GF-D8 (cell line): ENCODE results near the gene MINDY4.

ENCODE experiments used
- DNase-seq: peaks from one replicate; lab custom pipeline; 2025; lab: John Stamatoyannopoulos, UW

MINDY4 gene

DNA sequence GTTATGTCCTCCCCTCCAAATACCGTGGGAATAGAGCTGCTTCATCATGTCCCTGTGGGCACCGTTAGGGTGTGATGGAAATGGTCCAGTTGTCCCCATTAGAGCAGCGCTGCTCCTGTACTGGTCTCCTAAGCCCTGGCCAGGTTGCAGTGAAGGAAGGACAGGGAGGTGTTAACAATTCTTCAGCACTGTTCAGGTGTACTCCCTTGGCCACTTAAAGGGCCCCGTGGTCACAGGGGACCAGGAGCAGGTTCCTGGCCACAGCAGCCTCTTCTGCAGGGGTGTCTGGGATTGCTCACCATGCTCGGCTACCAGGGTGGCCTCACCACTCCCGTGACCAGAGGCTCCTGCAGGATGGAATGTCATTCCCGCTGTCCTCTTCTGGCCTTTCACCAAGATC lies 65.8 kb downstream of the MINDY4 start:
- no peak for DNase-seq

DNA sequence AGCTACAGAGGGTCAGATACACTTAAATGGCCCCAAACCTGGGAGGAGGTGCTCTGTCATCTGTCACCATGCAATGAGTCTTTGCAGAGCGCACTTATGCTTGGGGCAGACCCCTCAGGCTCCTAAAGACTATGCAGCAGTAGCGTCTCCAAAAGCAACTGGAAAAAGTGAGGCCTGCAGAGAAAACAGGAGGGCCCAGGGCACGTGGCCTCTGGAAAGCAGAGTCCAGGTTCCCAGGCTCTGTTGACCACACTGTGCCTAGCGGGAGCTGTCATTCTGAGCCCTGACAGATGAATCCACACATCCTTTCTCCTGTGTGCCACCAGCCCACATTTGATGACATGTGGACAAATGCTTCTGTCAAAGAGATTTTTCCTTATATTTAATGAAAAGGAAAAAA lies 66.4 kb downstream of the MINDY4 start:
- no peak for DNase-seq

DNA sequence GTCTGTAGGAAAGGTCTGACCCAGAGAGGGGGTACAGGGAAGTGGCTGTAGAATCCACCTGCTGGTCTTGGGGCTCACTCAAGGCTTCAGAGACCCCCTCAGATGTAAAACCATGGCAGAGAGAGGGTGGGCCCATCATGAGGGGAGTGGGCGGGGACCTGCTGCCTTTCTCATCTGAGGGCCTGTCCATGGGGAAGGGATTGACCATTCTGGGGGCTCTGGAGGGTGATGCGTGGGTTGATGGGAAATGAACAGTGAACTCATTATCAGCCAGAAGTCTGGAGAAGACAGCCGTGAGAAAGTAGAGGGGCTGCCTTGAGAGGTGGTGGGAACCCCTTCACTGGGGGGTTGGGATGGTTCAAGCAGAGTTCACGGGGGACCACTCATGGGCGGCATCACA lies 66.8 kb downstream of the MINDY4 start:
- DNase-seq = no peak

DNA sequence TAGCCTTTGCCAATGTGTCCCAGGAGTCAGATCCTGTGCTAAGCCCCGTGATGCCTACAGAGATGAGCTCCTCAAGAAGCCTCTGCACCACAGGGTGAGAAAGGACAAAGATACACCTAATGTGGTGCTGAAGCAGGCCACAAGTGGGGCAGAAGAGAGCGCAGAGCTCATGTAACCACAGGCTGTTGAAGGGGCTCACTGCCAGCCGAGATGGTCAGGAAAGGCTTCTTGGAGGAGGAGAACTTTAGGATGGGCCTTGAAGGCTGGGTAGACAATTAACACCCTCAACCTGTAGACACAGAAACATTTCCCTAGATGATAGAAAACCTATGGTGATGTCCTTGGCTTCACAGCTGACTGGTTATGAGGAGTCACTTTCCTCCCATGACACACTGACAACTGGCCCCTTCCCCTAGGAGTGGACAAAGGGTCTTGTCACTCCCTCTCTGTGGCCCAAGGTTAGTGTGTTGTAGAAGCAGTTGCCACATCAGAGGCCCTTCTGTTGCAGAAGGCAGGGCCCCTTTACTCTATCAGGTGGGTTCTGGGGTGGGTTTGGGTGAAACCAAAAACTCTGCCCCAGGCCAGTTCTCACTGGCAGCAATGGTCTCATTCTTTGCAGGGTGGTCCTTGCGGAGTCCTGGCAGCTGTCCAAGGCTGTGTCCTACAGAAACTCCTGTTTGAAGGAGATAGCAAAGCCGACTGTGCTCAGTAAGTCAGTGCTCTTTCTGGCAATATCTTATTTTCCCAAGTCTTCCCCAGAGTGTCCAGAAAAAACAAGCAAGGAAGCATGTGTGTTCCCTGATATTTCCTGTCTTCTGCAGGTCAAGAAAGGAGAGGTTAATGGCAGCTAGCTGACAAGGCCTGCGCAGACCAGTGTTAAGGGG lies 69.2 kb downstream of the MINDY4 start:
- no peak for DNase-seq

DNA sequence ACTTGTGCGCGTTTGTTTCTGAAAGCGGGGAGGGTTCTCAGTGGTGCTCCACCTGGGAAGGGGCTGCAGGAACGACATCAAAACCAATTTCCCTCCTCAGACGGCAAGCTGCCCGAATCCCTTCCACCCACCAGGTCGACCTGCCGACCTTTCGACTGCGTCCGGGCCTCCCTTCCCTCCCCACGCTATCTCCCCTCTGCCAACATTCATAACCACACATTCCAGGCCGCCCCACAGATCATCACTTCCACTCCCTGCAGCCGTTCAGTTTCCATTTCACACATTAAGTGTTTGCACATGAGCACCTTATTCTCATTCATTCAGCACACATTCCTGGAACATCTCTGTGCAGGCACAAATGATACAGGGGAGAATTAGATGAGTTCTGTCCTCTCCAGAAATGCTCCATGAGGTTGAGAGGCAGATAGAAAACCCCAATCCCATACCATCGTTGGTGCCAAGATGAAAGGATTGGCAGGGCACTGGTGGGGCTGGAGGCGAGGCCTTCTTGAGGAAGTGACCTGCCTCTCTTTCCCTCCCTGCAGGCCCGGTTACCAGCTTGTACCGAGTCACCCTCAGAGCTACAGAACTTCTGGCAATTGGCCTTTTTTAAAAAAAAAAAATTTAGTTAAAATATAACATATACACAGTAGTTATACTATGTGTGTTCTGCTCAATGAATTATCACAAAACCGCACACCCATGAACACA lies 70.0 kb downstream of the MINDY4 start:
- no peak for DNase-seq

DNA sequence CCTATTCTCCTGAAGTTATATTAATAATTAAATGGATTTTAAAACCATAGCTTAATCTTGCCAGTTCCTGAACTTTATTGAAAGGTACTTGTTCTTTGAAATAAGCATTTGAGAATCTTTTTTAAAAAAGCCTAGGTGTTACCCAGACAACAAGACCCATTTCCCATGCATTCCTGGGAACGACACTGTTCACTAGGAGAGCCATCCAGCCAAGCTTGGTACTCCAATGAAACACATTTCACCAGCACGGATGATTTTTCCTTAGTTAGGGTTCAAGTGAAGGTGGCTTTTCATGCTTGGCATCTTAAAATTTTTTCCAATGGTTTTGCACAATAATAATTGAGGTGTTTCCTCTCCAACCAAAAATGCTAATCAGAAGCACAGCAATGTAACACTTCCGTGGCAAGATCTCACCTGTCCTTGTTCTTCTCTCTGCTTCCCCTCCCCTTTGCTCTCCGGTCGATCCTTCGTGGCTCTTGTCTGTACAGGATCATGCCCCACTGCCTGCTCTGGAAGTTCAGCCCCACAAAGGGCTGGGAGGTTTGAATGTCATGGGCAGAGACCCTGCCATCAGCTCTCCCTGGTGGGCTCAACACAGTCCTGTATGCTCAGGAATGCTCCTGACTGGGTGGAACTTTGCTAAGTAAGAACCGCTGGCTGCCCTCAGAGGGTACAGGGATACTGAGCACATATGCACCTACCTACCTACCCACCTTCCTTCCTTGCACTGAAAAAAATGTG lies 70.8 kb downstream of the MINDY4 start:
- DNase-seq = no peak

DNA sequence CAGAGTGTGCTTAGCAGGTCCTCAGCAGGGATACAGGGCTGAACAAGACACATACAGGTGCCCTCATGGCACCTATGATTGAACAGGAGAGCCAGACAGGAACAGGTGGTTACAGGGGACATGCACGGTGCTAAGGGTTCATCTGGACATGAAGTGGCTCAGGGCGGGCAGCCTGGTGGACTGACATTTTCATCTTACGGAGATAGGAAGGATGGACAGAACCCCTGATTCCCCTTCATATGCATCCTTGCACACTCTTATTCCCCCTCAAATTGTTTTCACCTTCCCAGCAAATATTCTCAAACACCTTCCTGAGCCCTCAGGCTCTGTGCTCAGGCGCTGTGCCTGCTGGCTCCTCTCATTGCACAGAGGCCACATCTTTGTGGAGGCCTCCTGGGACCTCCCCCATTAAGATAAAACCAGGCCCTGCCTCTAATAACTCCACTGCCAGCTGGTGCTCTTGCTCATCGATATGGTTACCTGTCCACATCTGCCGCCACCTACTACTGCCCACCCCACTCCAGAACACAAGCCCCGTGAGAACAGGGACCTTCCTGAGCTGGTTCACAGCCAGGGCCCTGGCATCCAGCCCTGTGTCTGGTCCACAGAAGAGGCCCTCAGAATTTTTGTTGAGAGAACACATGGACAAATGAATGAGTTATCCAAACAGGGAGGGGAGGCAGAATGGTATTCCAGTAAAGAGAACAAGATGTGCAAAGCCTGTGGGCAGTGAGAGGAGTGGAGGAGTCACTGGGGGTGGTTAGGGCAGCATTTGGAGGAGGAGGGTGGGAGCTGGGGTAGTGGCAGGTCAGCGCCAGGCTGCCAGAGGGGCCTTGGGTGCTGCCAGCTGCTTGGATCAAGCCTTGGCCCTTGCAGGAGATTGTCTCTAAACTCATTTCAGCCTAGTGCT lies 71.6 kb downstream of the MINDY4 start:
- no peak for DNase-seq

DNA sequence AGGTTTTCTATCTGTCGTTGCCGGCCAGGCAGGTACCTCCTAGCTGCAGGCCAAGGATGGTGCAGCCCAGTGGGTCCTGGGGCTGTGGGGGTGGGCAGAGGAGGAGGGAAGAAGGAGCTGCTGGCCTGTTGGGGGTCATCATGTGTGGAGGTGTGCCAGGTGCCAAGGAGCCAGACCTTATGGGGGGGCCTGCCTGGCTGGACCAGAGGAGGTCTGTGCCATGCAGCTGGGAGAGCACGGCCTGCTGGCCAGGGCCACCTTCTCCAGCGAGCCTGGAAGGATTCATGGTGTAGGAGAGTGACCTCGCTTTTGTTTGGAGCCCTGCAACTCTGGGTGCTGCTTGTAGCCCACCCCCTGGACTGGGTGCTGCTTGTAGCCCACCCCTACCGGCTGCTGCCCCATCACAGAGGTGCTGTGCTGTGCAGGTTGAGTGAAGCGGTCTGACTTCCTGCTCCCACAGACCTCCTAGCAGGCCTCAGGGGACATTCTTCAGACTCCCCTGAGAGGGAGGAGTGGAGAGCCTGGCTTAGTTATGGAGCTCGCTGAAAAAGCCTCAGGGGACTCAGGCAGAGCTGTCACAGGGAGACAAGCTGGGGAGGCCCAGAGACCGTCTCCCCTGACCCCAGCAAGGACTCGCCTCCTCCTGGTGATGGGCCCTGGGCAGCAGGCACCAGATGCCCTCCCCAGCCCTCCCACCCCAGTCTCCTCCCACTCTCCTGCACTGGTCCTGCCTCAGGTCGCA lies 72.7 kb downstream of the MINDY4 start:
- DNase-seq = no peak

DNA sequence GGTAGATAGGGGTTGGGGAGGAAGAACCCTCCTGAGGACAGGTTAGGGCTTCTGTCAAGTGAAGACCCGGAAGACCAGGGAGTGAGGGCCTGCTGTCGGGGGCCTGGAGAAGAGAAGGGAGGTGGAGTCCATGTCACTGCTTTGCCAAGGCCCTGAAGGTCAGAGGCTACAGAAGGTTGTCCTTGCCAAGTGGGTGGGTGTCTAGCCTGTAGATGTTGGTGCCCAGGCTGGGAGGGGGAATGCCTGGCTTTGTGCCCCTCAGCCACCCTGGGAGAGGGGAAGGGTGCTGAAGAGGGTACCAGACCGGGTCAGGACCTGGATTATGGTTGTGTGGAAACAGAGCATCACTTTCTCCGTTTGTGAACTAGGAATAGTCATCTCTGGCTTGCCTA lies 73.3 kb downstream of the MINDY4 start:
- DNase-seq = no peak

DNA sequence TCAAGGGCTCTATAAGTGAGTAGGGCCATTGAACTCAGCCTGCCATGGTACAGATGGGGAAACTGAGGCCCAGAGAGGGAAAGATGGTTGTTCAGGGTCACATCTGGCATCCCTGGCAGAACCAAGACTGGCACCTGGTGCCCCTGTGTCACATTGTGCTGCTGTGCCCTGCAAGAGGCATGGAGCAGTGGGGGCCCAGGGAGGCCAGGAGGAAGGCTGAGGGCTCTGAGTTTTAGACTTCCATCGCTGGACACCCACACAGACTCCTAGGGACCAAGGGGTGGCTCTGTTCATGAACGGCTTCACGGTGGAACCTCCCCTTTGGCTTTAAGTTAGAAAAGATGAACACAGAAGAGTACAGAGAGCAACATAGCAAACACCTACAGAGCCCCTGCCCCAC lies 73.7 kb downstream of the MINDY4 start:
- no peak for DNase-seq

DNA sequence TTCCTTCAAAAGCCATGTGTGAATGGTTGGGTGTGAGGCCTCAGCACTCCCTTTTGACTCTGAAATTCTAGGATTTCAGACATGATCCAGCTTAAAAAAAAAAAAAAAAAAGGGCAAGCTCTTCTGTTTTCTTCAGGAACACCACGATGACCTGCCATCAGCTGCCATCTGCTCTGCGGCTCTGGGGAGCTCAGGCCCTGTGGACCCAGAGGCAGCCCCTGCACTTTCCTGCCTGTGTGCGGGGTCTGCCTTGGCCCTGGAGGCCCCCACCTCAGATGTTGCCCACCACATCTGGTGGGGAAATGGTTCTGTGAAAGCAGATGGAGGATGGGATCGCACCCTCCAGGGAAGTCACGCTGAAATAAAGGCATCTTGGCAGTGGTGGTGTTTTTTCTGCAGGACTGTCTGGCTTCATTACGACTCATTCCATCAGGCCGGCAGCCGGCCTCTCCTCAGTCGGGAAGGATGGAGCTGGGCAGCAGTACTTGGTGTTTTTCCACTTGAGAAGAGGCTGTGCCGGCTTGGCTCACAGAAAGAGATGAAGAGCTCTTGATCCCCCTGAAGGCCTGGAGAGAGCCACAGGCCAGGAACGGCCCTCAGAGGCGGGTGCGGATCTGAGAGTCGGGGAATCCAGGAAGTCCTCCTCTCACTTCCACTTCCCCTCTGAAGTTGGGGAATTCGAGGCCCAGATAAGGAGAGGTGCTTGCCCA lies 74.4 kb downstream of the MINDY4 start:
- no peak for DNase-seq

DNA sequence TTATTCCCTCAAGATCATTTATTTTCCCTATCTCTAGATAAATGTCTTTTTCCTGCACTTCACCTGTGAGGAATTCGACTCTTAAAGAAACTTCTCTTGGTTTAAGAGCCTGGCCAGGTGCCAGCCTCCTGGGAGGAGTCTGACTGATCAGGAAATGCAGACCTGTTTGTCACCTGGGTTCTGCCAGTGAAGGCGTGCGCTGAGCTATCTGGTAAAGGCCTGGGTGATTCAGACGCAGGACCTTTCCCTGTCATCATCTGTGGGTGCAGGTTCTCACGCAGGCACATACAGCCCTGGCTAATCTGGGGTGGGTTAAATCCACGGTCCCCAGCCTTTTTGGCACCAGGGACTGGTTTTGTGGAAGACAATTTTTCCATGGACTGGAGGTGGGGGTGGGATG lies 75.2 kb downstream of the MINDY4 start:
- no peak for DNase-seq

DNA sequence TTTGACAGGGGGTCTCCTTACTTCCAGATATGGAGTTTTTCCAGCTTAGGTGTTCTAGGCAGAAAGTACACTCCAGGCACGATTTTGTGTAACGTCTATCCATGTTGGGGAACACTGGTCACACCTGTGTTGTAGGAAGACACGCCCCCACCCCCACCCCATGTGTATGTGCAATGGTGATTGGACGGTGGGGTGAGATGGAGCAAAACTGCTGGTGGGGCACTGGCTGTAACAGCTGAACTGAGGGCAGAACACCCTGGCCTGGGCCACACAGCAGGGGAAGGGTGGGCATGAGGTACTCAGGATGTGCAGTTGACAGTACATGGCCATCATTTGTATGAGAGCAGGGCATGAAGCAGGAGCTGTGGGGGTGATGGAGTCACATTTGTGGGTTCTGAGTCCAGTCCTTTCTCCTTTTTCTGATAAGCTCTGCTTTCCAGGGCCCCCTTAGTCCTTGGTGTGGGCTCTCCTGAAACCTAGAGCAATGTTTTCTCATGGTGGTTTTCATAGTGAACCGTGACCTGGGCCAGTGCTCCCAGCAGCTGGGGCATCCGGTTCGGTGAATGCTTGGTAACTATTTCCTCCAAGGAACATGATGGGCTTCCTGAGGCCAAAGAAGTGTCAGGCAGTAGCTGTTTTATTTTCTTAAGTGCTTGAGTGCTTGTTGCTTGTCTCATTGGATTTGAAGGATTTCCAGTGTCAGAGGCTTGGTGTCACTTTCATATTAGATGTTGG lies 77.1 kb downstream of the MINDY4 start:
- DNase-seq = no peak

DNA sequence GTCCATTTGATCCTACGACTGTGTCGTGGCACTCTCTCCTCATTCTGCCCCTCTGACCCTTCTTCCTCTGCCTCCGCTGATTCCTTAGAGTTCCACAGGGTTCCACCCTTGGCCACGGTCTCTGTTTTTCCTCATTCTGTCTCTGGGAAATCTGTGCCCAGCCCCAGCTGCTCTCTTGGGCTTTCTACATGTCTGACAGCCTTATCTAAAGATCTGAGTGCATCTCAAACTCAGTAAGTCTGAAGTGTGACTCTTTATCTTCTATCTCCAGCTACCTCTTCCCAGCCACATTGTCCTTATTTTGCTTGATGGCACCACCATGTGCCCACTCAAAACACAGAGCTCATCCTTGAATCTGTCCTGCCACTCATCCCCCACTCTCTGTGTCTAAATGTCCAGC lies 78.3 kb downstream of the MINDY4 start:
- DNase-seq = no peak

DNA sequence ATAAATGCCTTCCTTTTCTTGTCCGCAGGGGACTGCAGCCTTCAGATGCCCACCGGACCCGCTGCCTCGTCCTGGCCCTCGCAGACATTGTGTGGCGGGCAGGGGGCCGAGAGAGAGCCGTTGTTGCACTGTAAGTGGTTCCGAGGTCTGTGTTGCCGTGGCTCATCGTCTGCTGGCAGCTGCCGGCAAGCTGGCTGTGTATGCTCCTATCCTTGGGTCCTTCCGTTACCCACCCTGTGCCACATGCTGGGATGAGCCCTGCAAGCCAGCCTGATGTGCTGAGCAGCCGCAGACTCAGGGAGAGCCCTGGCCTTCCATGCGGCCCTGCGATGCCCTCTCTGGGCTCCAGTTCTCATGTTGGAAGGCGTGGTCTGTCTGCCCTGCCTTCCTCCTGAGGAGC lies 79.2 kb downstream of the MINDY4 start:
- no peak for DNase-seq

DNA sequence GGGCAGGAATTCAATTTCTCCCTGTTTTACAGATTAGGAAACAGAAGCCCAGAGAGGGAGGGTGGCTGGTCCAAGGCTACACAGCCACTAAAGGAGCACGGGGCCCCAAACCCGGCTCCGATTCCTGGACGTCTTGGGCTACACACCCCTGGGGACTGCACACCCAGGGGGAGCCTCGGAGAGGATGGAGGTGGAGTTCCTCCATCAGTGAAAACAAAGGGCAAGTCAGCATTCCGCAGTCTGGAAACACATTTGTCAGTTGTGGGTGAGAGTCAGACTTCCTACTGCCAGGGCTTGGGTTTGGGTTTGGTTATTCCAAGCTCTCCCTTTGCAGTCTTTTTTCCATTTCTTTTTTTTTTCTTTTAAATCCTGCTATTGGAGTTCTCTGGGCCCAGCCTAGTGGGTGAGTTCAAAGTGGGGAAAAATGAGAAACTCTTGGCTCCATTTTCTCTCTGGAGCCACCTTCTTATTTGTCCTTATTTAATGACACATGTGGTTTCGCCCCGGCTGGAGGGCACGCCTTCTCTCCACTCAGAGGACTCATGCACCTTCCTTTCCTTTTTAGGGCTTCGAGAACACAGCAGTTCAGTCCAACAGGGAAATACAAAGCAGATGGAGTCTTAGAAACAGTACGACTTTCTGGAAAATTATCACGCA lies 80.6 kb downstream of the MINDY4 start:
- DNase-seq = no peak

DNA sequence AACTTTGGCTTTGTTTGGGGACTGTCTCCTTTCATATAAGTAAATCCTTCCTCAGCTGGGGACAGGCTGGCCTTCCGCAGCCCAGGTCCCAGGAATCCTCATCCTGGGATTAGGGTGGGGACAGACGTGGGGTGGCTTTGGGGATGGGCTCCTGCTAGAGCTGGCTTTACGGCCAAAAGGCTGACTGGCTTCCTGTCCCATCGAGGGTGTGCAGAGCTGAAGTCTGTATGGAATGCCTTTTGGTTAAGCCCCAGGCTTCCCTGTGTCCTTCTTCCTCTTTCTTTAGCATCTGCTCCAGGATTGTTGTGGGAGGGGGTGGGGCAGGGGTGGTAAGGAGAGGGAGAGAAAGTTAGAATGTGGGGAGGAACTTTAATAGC lies 81.1 kb downstream of the MINDY4 start:
- no peak for DNase-seq

DNA sequence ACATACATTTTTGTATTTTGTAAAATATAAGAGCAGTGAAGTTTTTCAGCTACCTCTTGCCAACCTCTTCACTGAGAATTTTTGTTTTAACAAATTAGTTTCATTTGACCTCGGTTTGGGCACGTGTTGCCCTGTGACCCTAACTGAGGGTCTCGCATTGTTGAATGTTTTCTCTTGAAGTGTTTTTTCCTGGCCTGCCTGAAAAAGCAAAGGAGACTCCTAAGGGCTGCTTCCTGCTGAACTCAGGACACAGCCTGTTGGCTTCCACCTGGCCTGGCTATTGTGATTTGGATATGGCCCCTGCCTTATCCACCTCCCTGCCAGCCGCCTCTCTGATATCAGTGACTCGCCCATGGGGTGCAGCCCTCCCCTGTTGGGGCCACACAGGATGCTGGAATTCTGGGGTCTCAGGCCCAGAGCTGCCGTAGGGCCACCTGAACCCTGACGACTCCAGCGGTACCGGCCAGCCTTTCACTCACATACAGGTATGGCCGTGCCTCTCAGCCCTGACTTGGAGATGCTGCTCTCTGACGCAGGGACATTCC lies 81.6 kb downstream of the MINDY4 start:
- no peak for DNase-seq

DNA sequence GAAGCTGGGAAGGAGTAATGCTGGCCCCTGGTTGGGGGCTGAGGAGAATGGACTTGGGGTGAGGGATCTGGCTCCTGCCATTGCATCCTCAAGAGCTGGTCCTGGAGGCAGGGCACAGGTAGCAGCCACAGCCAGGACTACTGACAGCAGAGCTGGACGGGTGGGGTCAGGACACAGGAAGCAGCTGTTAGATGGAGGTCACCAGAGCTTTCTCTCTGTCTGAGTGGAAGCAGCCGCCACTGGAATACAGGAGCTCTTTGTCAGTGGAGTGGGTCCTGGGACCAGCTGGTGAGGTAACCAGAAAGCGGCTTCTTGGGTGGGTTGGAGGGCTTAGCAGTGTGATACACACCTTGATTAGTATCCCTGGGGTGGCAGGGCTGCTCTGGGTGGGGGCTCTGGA lies 82.4 kb downstream of the MINDY4 start:
- DNase-seq = no peak
